ENCODE data around the gene KRTAP9-1. TPM values are rescaled to one million over a fixed set of nuclear protein-coding genes. Genes with fewer than 3 reads are reported as not detected.
"Not testable (repeated sequence)": the region's sequence is repeated elsewhere in the genome, so short reads cannot be mapped to it uniquely, and the experiment has no call there.

Gene KRTAP9-1
- not detected for total RNA-seq

DNA sequence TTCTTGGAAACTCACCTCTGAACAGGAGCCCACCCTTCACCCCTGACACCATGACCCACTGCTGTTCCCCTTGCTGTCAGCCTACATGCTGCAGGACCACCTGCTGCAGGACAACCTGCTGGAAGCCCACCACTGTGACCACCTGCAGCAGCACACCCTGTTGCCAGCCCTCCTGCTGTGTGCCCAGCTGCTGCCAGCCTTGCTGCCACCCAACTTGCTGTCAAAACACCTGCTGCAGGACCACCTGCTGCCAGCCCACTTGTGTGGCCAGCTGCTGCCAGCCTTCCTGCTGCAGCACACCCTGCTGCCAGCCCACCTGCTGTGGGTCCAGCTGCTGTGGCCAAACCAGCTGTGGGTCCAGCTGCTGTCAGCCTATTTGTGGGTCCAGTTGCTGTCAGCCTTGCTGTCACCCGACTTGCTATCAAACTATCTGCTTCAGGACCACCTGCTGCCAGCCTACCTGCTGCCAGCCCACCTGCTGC lies at the start of gene KRTAP9-1:
Gene KRTAP9-1 (plus strand): TSS at position 51 of the 482 bp plus-strand sequence. CDS start 0 bp downstream, at position 51.
- H3K27me3 ChIP-seq; in situ Hi-C loops (cut with MboI; ENCODE audit: low pct_ligation_motif_present in 1 of 4, low pct_unique_long_range_greater_than_20kb in 1 of 4, low sequenced_read_pairs in 3 of 4); intact Hi-C loops (cut with DNase I; ENCODE audit: low total_unique reads); H3K4me3 ChIP-seq; DNase-seq; H3K27ac ChIP-seq; H3K9me3 ChIP-seq; H3K4me1 ChIP-seq; H3K36me3 ChIP-seq: not testable (repeated sequence)
- no CpG with 5 or more reads among the region's 1 CpG for WGBS, 2 donors (ENCODE audit: low coverage in 1 of 2)

DNA sequence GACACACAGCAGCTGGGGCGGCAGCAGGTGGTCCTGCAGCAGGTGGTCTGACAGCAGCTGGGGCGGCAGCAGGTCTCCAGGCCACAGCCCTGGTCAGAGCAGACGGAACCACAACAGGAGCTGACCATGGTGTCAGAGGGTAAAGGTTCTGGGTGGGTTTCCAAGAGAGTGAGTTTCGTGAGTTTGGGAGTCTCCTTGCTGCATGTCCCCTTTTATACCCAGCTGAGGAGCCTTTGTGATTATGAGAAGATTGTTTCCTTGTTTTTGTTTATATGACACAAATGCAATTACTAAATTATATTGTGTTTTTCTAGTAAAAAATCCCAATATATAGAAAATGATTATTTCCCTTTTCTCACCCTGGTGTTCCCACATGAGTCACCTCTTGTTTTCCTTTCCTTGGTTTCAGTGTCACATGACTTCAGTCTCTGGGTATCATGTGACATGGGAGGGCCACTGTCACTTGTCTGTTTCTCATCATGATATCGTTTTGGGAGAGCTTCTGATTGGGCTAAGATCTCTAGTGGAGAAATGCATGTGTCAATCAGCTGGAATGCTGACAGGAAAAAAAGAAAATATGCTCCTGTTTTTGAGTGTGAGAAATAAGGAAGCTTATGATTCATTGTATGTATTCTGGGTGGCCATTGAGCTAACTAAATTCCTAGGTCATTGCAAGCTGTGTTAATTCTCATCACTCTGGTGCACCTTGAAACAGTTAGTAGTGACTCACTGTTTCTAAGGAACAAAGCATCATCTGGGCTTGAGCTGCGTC lies 49.1 kb upstream of the KRTAP9-1 start, which contains the start of gene KRTAP4-6:
Gene KRTAP4-6 (minus strand): TSS at position 185 of the 772 bp plus-strand sequence. CDS start 57 bp downstream, at position 128.
- intact Hi-C loops (cut with DNase I; ENCODE audit: low total_unique reads), result no loop called here
- Histone ChIP-seq H3K4me3 (no peak within 1 kb of the TSS), H3K4me1 (no peaks in the 10 kb centered on the region), H3K27me3 (peaks cover 7% of the 10 kb centered on the region), H3K9me3 (peaks cover 10 to 15% of the 10 kb centered on the region in 2 donors), H3K36me3 (no peaks in the 10 kb centered on the region), H3K27ac (no peak within 1 kb of the TSS)
- TF ChIP-seq POLR2A (IDR thresholded peaks at IDR 0.05) (no peak), EP300 (IDR thresholded peaks at IDR 0.05; ENCODE audit: low read depth) (no peak), POLR2AphosphoS5 (IDR thresholded peaks at IDR 0.05) (no peak)
- TF ChIP-seq, protein P1, sequence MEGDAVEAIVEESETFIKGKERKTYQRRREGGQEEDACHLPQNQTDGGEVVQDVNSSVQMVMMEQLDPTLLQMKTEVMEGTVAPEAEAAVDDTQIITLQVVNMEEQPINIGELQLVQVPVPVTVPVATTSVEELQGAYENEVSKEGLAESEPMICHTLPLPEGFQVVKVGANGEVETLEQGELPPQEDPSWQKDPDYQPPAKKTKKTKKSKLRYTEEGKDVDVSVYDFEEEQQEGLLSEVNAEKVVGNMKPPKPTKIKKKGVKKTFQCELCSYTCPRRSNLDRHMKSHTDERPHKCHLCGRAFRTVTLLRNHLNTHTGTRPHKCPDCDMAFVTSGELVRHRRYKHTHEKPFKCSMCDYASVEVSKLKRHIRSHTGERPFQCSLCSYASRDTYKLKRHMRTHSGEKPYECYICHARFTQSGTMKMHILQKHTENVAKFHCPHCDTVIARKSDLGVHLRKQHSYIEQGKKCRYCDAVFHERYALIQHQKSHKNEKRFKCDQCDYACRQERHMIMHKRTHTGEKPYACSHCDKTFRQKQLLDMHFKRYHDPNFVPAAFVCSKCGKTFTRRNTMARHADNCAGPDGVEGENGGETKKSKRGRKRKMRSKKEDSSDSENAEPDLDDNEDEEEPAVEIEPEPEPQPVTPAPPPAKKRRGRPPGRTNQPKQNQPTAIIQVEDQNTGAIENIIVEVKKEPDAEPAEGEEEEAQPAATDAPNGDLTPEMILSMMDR (IDR thresholded peaks at IDR 0.05), result no peak
- WGBS, 2 donors (ENCODE audit: low coverage in 1 of 2), result 66 to 77% methylated on average over 3 to 6 of the region's 6 CpGs
- in situ Hi-C loops (cut with MboI; ENCODE audit: low pct_ligation_motif_present in 1 of 4, low pct_unique_long_range_greater_than_20kb in 1 of 4, low sequenced_read_pairs in 3 of 4), result no loop called here
- DNase-seq, result no peak

DNA sequence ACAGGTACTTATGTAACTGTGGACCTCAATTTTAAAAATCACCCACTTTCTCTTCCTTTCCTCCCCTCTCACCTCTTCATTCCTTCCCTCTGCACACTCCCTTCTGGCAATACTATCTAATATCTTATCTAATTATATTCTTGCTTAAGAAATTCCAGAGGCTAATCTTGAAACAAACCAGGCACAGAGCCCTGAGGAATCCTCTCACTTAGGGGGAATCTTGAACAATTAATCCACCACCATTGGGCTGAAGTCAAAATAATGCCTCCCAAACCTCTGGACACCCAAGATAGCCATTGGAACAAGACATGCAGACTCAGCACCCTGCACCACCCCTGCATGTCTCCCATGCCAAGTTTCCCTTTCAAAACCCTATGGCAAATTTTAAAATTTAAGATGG lies 48.3 kb upstream of the KRTAP9-1 start:
- Histone ChIP-seq H3K36me3 (no peaks in the 10 kb centered on the region), H3K9me3 (peaks cover 10 to 15% of the 10 kb centered on the region in 2 donors), H3K27me3 (peaks cover 7% of the 10 kb centered on the region), H3K4me1 (no peaks in the 10 kb centered on the region), H3K27ac (no peak overlapping the region), H3K4me3 (no peak overlapping the region)
- TF ChIP-seq EP300 (IDR thresholded peaks at IDR 0.05; ENCODE audit: low read depth) (no peak), POLR2AphosphoS5 (IDR thresholded peaks at IDR 0.05) (no peak), POLR2A (IDR thresholded peaks at IDR 0.05) (no peak)
- TF ChIP-seq, protein P1 (IDR thresholded peaks at IDR 0.05), result no peak
- in situ Hi-C loops (cut with MboI; ENCODE audit: low pct_ligation_motif_present in 1 of 4, low pct_unique_long_range_greater_than_20kb in 1 of 4, low sequenced_read_pairs in 3 of 4), result no loop called here
- no peak for DNase-seq
- intact Hi-C loops (cut with DNase I; ENCODE audit: low total_unique reads), result no loop called here

DNA sequence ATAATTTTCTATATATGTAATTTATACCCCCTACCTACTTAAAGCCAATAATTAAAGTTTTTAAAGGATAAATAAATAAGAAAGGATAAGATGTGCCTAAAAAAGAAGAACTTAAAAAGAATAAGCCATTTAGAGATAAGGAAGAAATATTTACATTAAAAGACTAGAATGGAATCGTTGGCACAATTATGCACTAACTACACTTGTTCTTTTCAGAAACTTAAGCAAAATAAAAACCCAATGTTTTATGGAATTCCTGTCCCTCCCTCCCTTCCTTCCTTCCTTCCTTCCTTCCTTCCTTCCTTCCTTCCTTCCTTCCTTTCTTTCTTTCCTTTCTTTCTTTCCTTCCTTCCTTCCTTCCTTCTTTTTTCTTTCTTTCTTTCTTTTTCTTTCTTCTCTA lies 44.8 kb upstream of the KRTAP9-1 start:
- TF ChIP-seq POLR2AphosphoS5 (IDR thresholded peaks at IDR 0.05) (no peak), EP300 (IDR thresholded peaks at IDR 0.05; ENCODE audit: low read depth) (no peak), POLR2A (IDR thresholded peaks at IDR 0.05) (no peak)
- TF ChIP-seq, protein P1 (IDR thresholded peaks at IDR 0.05), result no peak
- in situ Hi-C loops (cut with MboI; ENCODE audit: low pct_ligation_motif_present in 1 of 4, low pct_unique_long_range_greater_than_20kb in 1 of 4, low sequenced_read_pairs in 3 of 4) (no loop called here), intact Hi-C loops (cut with DNase I; ENCODE audit: low total_unique reads) (no loop called here)
- DNase-seq, result no peak
- 78 to 89% methylated on average over 1 of the region's 1 CpG for WGBS, 2 donors (ENCODE audit: low coverage in 1 of 2)
- Histone ChIP-seq H3K36me3 (no peaks in the 10 kb centered on the region), H3K27ac (no peak overlapping the region), H3K9me3 (peaks cover 10 to 15% of the 10 kb centered on the region in 2 donors), H3K4me3 (no peak overlapping the region), H3K27me3 (no peaks in the 10 kb centered on the region), H3K4me1 (no peaks in the 10 kb centered on the region)
